NB4 (cell line): ENCODE data around the gene TLE3.

Experiments used
- CTCF ChIP-seq: IDR thresholded peaks from one replicate; pipeline ENCODE4 v1.5.1; 2012; ENCODE audit warnings: low read depth, low read length
- MYC ChIP-seq: IDR thresholded peaks from 2 replicates; pipeline ENCODE4 v1.6.1; 2011; ENCODE audit warnings: low read depth, low read length

DNA sequence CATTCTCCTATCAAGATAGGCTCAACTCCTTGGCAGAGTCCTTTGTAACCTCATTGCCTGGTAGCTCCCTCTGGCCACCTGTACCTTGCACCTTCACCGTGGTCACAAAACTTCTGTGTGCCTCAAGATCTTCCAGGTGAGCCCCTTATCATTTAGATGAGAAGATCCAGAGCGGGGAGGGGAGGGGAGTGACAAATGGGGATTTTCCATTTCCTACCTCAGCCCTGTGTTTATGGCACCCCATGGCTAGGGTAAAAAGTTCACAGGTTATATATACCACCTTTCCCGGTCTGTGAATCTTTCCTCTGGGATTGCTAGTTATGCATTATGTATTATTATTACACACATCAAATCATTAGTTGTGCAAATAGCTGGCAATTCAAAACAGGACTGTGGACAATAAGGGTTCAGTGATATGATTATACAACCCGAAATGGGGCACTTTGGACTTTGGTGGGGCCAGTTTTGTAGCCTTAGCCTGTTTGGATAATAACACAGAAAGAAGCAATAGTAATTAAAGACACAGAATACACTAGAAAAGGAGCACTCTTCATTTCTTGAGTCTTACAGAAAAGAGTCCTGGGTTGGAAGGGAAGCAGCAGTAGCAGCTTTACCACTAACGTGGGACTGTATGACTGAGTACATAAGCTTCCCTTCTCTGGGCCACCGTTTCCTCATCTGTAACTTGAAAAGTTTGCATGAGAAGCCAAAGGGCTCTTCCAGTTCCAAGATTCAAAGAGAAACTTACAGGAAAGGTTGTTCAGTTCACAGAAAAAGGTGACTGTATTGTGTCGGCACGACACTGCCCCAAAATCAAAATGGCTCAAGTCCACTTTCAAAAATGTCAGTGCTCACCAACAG lies 7.1 kb downstream of the TLE3 start:
- no peak for TF ChIP-seq CTCF
- no peak for TF ChIP-seq MYC
